Measurements from ENCODE around the gene SCN1A.
"Not testable (repeated sequence)": the region's sequence is repeated elsewhere in the genome, so short reads cannot be mapped to it uniquely, and the experiment has no call there.

The SCN1A gene

GRCh38 chr2:166135152-166135848 lies 7.5 kb upstream of the SCN1A start:
- DNase-seq, result no peak

GRCh38 chr2:166134252-166135151 lies 6.7 kb upstream of the SCN1A start:
- no peak for DNase-seq

DNA sequence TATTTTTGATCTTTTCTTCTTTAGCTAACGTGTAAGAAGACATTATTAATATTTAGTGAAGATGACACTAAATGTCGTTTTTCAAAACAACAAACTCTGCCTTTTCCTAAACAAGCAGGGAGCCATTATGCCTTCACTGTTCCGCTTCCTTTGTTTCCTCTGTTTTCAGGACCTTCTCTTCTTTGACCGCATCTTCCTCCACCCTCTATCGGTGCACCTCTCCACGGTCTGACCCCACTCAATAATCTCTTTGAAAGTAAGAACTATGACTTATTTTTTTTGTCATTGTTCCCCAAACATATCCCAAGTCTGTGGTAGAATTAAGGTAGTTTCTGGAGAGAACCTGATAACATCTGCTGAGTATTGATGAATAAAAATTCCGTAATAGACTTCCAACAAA lies 5.8 kb upstream of the SCN1A start:
- no peak for DNase-seq

GRCh38 chr2:166128156-166128505 lies 311 bp upstream of the SCN1A start:
- no peak for DNase-seq

- no peak for DNase-seq
These were observed 1.7 kb downstream of the SCN1A start for GRCh38 chr2:166126007-166126639.

GRCh38 chr2:166125557-166125956 lies 2.3 kb downstream of the SCN1A start:
- DNase-seq, result no peak

- DNase-seq, result no peak
These were observed 9.6 kb downstream of the SCN1A start for GRCh38 chr2:166118180-166118579.

DNA sequence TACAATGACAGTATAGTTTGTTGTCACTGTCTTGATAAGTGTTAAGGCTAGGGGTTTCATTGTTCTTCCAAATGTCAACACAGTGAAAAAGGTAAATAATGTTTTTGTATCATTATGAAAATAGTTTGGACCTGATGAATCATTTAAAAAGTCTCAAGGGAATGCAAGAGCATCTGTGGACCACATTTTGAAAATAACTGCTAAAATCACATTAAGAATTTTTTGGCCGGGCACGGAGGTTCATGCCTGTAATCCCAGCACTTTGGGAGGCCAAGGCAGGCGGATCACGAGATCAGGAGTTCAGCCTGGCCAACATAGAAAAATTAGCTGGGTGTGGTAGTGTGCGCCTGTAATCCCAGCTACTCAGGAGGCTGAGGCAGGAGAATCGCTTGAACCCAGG lies 10.3 kb downstream of the SCN1A start:
- DNase-seq, result no peak

GRCh38 chr2:166115589-166115988 lies 12.2 kb downstream of the SCN1A start:
- DNase-seq, result no peak

- no peak for DNase-seq
These were observed 15.6 kb downstream of the SCN1A start for GRCh38 chr2:166112193-166112605.

GRCh38 chr2:166106431-166107015 lies 21.3 kb downstream of the SCN1A start:
- DNase-seq, result no peak

DNA sequence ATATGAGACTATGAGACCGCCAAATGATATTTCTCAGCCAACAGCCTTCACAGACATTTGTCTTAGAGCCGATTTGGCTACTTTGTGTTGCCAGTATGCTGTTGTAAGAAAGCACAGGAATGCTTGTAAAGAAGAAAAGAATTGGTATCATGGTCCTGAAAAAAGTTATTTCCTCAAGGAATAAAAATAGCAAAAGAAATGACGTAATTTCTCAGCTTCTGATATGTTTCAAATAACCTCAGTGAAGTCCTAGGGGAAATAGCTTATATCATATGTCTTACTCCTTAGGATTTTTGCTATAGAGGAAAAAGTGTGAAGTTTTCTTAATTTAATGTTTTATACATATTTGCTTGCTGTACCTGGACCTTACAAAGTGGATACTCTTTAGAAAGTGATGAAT lies 23.0 kb downstream of the SCN1A start:
- no peak for DNase-seq

GRCh38 chr2:166104084-166104483 lies 23.7 kb downstream of the SCN1A start:
- DNase-seq, result no peak

- not testable (repeated sequence) for DNase-seq
These were observed 24.5 kb downstream of the SCN1A start for GRCh38 chr2:166103277-166103676.

GRCh38 chr2:166094325-166094724 lies 33.5 kb downstream of the SCN1A start:
- no peak for DNase-seq

GRCh38 chr2:166092889-166093288 lies 34.9 kb downstream of the SCN1A start:
- no peak for DNase-seq

- DNase-seq, result no peak
These were observed 36.4 kb downstream of the SCN1A start for GRCh38 chr2:166091439-166091838.

- DNase-seq, result no peak
These were observed 36.9 kb downstream of the SCN1A start for GRCh38 chr2:166090908-166091307.

DNA sequence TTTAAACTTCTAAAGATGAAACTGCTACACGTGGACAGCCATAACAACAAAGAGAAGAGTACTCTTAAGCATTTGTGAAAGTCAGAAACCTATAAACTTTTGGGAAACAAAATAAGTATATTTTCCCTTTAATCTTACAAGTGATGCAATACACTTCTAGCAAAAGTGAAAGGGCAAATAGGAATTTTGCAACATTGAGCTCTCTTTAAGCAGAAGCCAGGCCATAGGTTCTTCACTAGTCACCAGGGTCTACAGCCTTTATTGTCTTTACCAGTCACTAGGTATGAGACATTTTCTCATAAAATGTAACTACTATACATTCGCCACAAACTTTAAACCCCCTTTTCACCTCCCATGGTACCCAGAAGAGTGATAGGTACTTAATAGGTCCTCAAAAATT lies 37.5 kb downstream of the SCN1A start:
- no peak for DNase-seq

DNA sequence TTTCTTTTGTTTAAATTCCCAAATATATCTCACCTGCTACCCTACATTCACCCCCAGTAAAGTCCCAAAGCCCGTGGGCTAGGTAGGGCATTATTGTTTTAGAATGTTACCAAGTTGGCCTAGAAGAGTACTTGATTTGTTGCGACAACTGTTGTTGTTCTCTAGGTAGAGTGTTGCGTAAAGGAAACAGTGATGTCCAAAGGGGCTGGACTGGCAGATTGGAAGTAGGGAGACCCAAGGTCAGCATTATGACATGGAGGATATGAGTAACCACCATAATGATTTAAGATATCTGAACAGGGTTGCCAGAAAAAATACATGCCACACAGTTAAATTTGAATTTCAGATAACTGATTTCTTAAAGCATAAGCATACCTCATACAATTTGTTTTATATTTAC lies 39.2 kb downstream of the SCN1A start:
- no peak for DNase-seq

DNA sequence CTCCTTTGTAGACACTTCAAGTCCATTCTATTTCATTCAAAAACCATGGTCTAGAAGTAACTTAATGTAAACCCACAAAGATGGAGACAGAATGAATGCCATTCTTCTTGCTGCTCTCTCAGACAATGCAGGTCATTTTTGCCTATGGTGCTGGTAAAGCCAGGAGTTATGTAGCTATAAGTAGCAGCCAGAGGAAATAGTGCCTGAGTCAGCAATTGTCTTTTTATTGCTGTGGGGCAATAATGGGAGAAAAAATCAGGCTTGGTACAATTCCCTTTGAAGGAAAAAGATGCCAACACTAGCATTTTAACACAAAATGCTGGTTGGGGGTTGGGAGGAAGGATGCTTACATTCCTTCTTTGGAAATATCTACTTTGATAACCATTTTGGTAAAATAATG lies 43.5 kb downstream of the SCN1A start:
- DNase-seq, result no peak

DNA sequence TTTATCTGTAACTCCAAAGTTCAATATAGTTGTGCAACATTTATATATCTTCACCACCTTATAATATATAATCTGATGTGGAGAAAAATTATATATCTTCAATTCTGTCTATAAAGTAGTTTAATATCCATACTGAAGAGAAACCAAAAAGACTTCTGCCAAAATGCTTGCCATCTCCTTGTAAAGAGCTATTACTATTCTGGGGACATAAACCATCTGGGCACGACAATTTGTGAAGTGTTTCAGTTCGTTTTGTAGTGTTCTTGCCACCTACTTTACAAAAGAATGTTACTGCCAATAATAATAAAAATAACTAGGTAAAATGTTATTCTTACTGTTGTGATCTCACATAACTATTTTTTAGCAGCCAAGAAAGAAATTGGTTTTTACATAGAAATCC lies 45.1 kb downstream of the SCN1A start:
- no peak for DNase-seq

DNA sequence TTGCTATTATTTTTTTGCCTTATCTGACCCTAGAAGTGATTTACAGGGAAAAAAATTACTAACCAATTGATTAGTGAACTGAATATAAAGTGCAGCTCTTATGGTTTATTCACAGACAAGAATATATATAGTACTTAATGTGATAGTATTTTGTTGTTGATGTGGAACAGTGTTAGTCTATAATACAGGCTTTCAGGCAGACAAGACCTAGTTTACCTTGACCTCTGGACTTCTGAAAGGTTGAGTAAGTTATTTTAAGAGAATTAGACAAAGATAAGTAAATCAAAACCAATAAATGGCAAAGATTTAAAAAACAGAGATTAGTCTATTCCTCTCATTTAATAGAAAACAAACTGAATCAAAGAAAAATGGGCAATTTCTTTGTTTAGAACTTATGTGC lies 46.0 kb downstream of the SCN1A start:
- DNase-seq, result no peak
